ENCODE results near the gene NRG2. TPM values are rescaled to one million over a fixed set of nuclear protein-coding genes. Genes with fewer than 3 reads are reported as not detected.
A peak's percentile ranks its signal among the peaks of the same experiment; 100 is the strongest.

NRG2 gene
- total and polyA plus RNA-seq, 2 donors (not counting 3 experiments of a cell fraction or from before 2014, with no cell fraction given), result 0.26 to 0.42 TPM

DNA sequence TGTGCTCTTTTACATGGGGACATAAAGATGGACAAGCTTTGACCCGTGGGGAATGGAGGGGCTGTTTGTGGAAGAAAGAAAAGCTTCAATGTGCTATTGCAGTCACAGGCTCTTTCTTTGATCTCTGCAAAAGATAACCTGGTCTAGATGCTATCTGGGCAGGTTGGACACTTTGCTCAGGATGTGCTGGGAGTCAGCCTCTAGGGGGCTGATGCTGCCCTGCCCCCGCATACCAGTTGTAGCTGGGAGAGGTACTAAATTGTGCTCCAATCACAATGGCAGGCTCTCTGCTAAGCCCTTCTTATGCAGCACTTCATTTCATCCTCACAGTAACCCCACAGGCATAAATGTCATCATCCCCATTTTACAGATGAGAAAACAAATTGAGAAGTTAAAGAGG lies 180.3 kb downstream of the NRG2 start:
- ChIA-PET POLR2A (no interaction called here), CTCF (interaction anchor here (0.8 to 6.4 kb wide), 11 partner anchors 10 to 290 kb away, joined by 3 to 95 read pairs (median 6); no protein-coding TSS in a partner anchor)
- FAIRE-seq, result no peak
- intact Hi-C loops (cut with micrococcal nuclease) (loop anchor here (5.0 kb wide), 1 partner anchor 294 kb away; no protein-coding TSS in a partner anchor), dilution Hi-C loops (cut with MboI; ENCODE audit: extremely low pct_ligation_motif_present, low sequenced_read_pairs) (no loop called here)
- no peak overlapping the region for H2AFZ ChIP-seq (ENCODE audit: low read depth, low read length)
- H3K27me3 ChIP-seq (ENCODE audit: control insufficient read depth in 2 of 2, insufficient read depth in 2 of 2, low read length in 2 of 2), result peaks cover 6 to 14% of the 10 kb centered on the region in 2 experiments
- H3K4me2 ChIP-seq (ENCODE audit: insufficient read depth, low read length), result no peak overlapping the region
- H4K20me1 ChIP-seq (replicated peaks; ENCODE audit: control insufficient read depth, extremely low read depth, insufficient read depth, low read length), result no peaks in the 10 kb centered on the region
- no peak for TF ChIP-seq EZH2 (IDR thresholded peaks at IDR 0.05; ENCODE audit: borderline replicate concordance, low read depth, low read length, severe bottlenecking)
- no peak for DNase-seq (ENCODE audit: low read depth, low spot score)
- no TSS peak for BruUV-seq (replicated peaks)
- no peaks in the 10 kb centered on the region for H3K79me2 ChIP-seq (ENCODE audit: control insufficient read depth, insufficient read depth, low read length)
- H3K27ac ChIP-seq (ENCODE audit: insufficient read depth, low read depth, low read length), result no peak overlapping the region
- no peaks in the 10 kb centered on the region for H3K9me1 ChIP-seq (replicated peaks; ENCODE audit: control insufficient read depth, extremely low read depth, insufficient read depth, low read length)
- H3K36me3 ChIP-seq (ENCODE audit: control insufficient read depth in 2 of 2, extremely low read depth in 1 of 2, insufficient read depth in 2 of 2, low read length in 2 of 2), result no peaks in the 10 kb centered on the region
- no peak overlapping the region for H3K9ac ChIP-seq (replicated peaks; ENCODE audit: extremely low read depth, insufficient read depth, low read length)
- H3K4me1 ChIP-seq (ENCODE audit: control insufficient read depth, extremely low read depth, insufficient read depth, low read length), result no peaks in the 10 kb centered on the region
- no peak overlapping the region for H3K4me3 ChIP-seq (replicated peaks in 1 of 3; ENCODE audit: insufficient read depth in 1 of 3, low read depth in 1 of 3, low read length in 3 of 3)
- H3K9me3 ChIP-seq (replicated peaks; ENCODE audit: control insufficient read depth, insufficient read depth, low read length), result no peaks in the 10 kb centered on the region

DNA sequence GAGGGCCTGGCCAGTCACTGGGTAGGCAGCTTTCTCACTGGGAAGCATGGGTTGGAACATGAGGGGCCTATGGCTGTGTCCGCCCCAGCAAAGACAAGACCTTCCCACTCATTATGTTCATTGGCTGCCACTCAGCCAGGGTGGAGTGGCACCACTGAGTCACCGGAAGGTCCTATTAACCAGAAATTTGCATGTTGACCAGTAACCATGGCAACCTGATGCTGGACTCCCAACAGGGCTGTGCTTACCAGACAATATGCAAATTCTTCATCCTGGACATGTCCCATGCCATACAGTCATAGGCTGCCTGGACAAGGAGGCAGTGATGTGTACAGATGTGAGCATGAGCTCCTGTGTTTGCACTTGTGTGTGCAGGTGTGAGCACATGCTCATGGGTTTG lies 180.8 kb downstream of the NRG2 start:
- H3K79me2 ChIP-seq (ENCODE audit: control insufficient read depth, insufficient read depth, low read length), result no peaks in the 10 kb centered on the region
- H3K4me2 ChIP-seq (ENCODE audit: insufficient read depth, low read length), result no peak overlapping the region
- intact Hi-C loops (cut with micrococcal nuclease), result loop anchor here (5.0 kb wide), 1 partner anchor 295 kb away; no protein-coding TSS in a partner anchor
- no peak overlapping the region for H3K9ac ChIP-seq (replicated peaks; ENCODE audit: extremely low read depth, insufficient read depth, low read length)
- dilution Hi-C loops (cut with MboI; ENCODE audit: extremely low pct_ligation_motif_present, low sequenced_read_pairs), result no loop called here
- no peak overlapping the region for H3K4me3 ChIP-seq (replicated peaks in 1 of 3; ENCODE audit: insufficient read depth in 1 of 3, low read depth in 1 of 3, low read length in 3 of 3)
- peak; percentile 14 for DNase-seq (ENCODE audit: low read depth, low spot score)
- H2AFZ ChIP-seq (ENCODE audit: low read depth, low read length), result no peak overlapping the region
- POLR2A ChIA-PET, result no interaction called here
- BruUV-seq (replicated peaks), result no TSS peak
- no peaks in the 10 kb centered on the region for H4K20me1 ChIP-seq (replicated peaks; ENCODE audit: control insufficient read depth, extremely low read depth, insufficient read depth, low read length)
- H3K27me3 ChIP-seq (ENCODE audit: control insufficient read depth in 2 of 2, insufficient read depth in 2 of 2, low read length in 2 of 2), result peaks cover 6 to 15% of the 10 kb centered on the region in 2 experiments
- no peak for FAIRE-seq
- no peaks in the 10 kb centered on the region for H3K9me1 ChIP-seq (replicated peaks; ENCODE audit: control insufficient read depth, extremely low read depth, insufficient read depth, low read length)
- no peaks in the 10 kb centered on the region for H3K4me1 ChIP-seq (ENCODE audit: control insufficient read depth, extremely low read depth, insufficient read depth, low read length)
- H3K36me3 ChIP-seq (ENCODE audit: control insufficient read depth in 2 of 2, extremely low read depth in 1 of 2, insufficient read depth in 2 of 2, low read length in 2 of 2), result no peaks in the 10 kb centered on the region
- no peak overlapping the region for H3K27ac ChIP-seq (ENCODE audit: insufficient read depth, low read depth, low read length)
- H3K9me3 ChIP-seq (replicated peaks; ENCODE audit: control insufficient read depth, insufficient read depth, low read length), result no peaks in the 10 kb centered on the region
- TF ChIP-seq POLR2AphosphoS5 (IDR thresholded peaks at IDR 0.05; ENCODE audit: insufficient read depth, low read depth, low read length) (no peak), FOS (IDR thresholded peaks at IDR 0.05; ENCODE audit: borderline replicate concordance, insufficient read depth, low read length) (no peak), EZH2 (IDR thresholded peaks at IDR 0.05; ENCODE audit: borderline replicate concordance, low read depth, low read length, severe bottlenecking) (no peak), POLR2A (IDR thresholded peaks at IDR 0.05; ENCODE audit: low read depth, low read length) (no peak)
- TF ChIP-seq, protein P1, sequence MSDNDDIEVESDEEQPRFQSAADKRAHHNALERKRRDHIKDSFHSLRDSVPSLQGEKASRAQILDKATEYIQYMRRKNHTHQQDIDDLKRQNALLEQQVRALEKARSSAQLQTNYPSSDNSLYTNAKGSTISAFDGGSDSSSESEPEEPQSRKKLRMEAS (IDR thresholded peaks at IDR 0.05; ENCODE audit: insufficient read depth, insufficient read length), result no peak
- TF ChIP-seq, protein P2, sequence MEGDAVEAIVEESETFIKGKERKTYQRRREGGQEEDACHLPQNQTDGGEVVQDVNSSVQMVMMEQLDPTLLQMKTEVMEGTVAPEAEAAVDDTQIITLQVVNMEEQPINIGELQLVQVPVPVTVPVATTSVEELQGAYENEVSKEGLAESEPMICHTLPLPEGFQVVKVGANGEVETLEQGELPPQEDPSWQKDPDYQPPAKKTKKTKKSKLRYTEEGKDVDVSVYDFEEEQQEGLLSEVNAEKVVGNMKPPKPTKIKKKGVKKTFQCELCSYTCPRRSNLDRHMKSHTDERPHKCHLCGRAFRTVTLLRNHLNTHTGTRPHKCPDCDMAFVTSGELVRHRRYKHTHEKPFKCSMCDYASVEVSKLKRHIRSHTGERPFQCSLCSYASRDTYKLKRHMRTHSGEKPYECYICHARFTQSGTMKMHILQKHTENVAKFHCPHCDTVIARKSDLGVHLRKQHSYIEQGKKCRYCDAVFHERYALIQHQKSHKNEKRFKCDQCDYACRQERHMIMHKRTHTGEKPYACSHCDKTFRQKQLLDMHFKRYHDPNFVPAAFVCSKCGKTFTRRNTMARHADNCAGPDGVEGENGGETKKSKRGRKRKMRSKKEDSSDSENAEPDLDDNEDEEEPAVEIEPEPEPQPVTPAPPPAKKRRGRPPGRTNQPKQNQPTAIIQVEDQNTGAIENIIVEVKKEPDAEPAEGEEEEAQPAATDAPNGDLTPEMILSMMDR (IDR thresholded peaks at IDR 0.05; ENCODE audit: extremely low read depth in 1 of 2, insufficient read depth in 1 of 2, low read depth in 1 of 2, low read length in 2 of 2), result no peak
- CTCF ChIA-PET, result interaction anchor here (1.3 to 6.4 kb wide), 7 partner anchors 10 to 106 kb away, joined by 5 to 95 read pairs (median 9); no protein-coding TSS in a partner anchor

Data from endothelial cell of umbilical vein (primary cell).